Neural progenitor cell (in vitro differentiated cells): ENCODE measurements around the gene TCAF1. TPM values are rescaled to one million over a fixed set of nuclear protein-coding genes. Genes with fewer than 3 reads are reported as not detected.
"Not testable (repeated sequence)": the region's sequence is repeated elsewhere in the genome, so short reads cannot be mapped to it uniquely, and the experiment has no call there.

ENCODE experiments used
- DNase-seq: peaks from one replicate; pipeline ENCODE4 v3.0.0-alpha.2; 2016; ENCODE audit warnings: low spot score
- H2AFZ ChIP-seq: fragments of 200-600 bp; sonication (generic); replicated peaks from 2 replicates; pipeline ENCODE4 v1.6.1; 2016; ENCODE audit warnings: antibody characterized with exemption
- H3F3A ChIP-seq: fragments of 200-600 bp; sonication (generic); 2 replicates; pipeline ENCODE4 v1.6.1; 2016; ENCODE audit warnings: antibody characterized with exemption, low read depth
- H3K27ac ChIP-seq: fragments of 200-600 bp; sonication (generic); 2 replicates; pipeline ENCODE4 v1.5.1; 2016; ENCODE audit warnings: mild to moderate bottlenecking
- H3K27me3 ChIP-seq: fragments of 200-600 bp; sonication (generic); 2 replicates; pipeline ENCODE4 v1.6.1; 2016; ENCODE audit warnings: mild to moderate bottlenecking, moderate library complexity
- H3K36me3 ChIP-seq: fragments of 200-600 bp; sonication (generic); 2 replicates; pipeline ENCODE4 v1.5.1; 2016
- H3K4me1 ChIP-seq: fragments of 200-600 bp; sonication (generic); 2 replicates; pipeline ENCODE4 v1.6.1; 2016; ENCODE audit warnings: mixed run types
- H3K4me2 ChIP-seq: fragments of 200-600 bp; sonication (generic); 2 replicates; pipeline ENCODE4 v1.6.1; 2016
- H3K4me3 ChIP-seq: fragments of 200-600 bp; sonication (generic); 2 replicates; pipeline ENCODE4 v1.5.1; 2016
- H3K79me2 ChIP-seq: fragments of 200-600 bp; sonication (generic); 2 replicates; pipeline ENCODE4 v1.6.1; 2016; ENCODE audit warnings: low read depth
- H3K9ac ChIP-seq: fragments of 200-600 bp; sonication (generic); 2 replicates; pipeline ENCODE4 v1.6.1; 2016
- H3K9me3 ChIP-seq: fragments of 200-600 bp; sonication (generic); 2 replicates; pipeline ENCODE4 v1.5.1; 2016; ENCODE audit warnings: low read depth
- H4K20me1 ChIP-seq: fragments of 200-600 bp; sonication (generic); 2 replicates; pipeline ENCODE4 v1.6.1; 2016; ENCODE audit warnings: low read depth
- H3K27ac Mint-ChIP-seq: 3 replicates; pipeline ENCODE4 v1.8.0; 2021; ENCODE audit warnings: mixed read lengths
- H3K27me3 Mint-ChIP-seq: 2 replicates; pipeline ENCODE4 v1.8.0; 2022; ENCODE audit warnings: low read depth, mild to moderate bottlenecking, inconsistent platforms, moderate library complexity, mixed read lengths; ENCODE audit not compliant: insufficient read depth
- H3K36me3 Mint-ChIP-seq: 3 replicates; pipeline ENCODE4 v1.8.0; 2021; ENCODE audit warnings: mixed read lengths
- H3K4me1 Mint-ChIP-seq: 3 replicates; pipeline ENCODE4 v1.8.0; 2021; ENCODE audit warnings: mixed read lengths
- H3K4me3 Mint-ChIP-seq: 3 replicates; pipeline ENCODE4 v1.8.0; 2021; ENCODE audit warnings: mild to moderate bottlenecking, moderate library complexity, mixed read lengths
- H3K9me3 Mint-ChIP-seq: 3 replicates; pipeline ENCODE4 v1.8.0; 2020; ENCODE audit warnings: mixed read lengths
- CTCF ChIP-seq: fragments of 200-600 bp; sonication (generic); IDR thresholded peaks from 2 replicates; pipeline ENCODE4 v1.5.1; 2017; ENCODE audit warnings: antibody characterized with exemption, mild to moderate bottlenecking
- EZH2 ChIP-seq: fragments of 200-600 bp; sonication (generic); IDR thresholded peaks from 2 replicates; pipeline ENCODE4 v1.6.1; 2017; ENCODE audit warnings: antibody characterized with exemption, mild to moderate bottlenecking, moderate library complexity
- EZH2phosphoT487 ChIP-seq: fragments of 200-600 bp; sonication (generic); IDR thresholded peaks from 2 replicates; pipeline ENCODE4 v1.6.1; 2017; ENCODE audit warnings: antibody characterized with exemption
- total RNA-seq: library from RNA; depleted of rRNA; stranded (reverse); fragments of >200 nt; gene quantifications from 2 replicates; pipeline ENCODE4 v1.2.3, GENCODE V29; 2015; ENCODE audit warnings: low replicate concordance

The TCAF1 gene
- total RNA-seq, 1 donor from 2014 or later, result 71.0 TPM

DNA sequence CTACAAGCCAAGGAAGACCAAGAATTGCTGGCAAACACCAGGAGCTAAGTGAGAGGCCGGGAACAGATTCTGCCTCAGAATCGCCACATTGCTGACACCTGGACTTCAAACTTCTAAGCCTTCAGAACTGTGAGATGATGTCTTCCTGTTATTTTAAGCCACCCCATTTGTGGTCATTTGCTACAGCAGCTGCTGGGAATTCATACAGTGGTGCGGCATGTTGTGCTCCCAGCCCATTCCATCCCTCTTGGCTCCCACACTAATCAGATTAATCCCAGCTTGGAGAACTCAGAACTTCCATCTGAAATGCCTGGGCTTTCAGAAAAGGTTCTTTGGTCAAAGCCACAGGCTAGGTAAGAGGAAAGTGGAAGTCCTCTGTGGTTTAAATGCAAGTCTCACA lies 24.9 kb downstream of the TCAF1 start:
- Histone ChIP-seq H3K79me2 (peaks cover 41% of the 10 kb centered on the region), H3K9me3 (no peaks in the 10 kb centered on the region), H3K36me3 (no peaks in the 10 kb centered on the region), H3F3A (peaks cover 6% of the 10 kb centered on the region), H3K4me1 (peaks cover 9% of the 10 kb centered on the region), H3K4me2 (no peak overlapping the region), H4K20me1 (peaks cover 44% of the 10 kb centered on the region), H3K27me3 (no peaks in the 10 kb centered on the region), H2AFZ (no peak overlapping the region), H3K27ac (no peak overlapping the region), H3K9ac (no peak overlapping the region), H3K4me3 (no peak overlapping the region)
- Mint-ChIP-seq H3K4me1 (peaks cover 11% of the 10 kb centered on the region), H3K27me3 (no peaks in the 10 kb centered on the region), H3K9me3 (no peaks in the 10 kb centered on the region), H3K4me3 (no peak overlapping the region), H3K36me3 (peaks cover 31% of the 10 kb centered on the region), H3K27ac (no peak overlapping the region)
- TF ChIP-seq EZH2phosphoT487, result no peak
- no peak for TF ChIP-seq CTCF
- TF ChIP-seq EZH2, result no peak
- DNase-seq, result no peak

- Histone ChIP-seq H3K27me3 (no peaks in the 10 kb centered on the region), H3K4me3 (no peak overlapping the region), H3K4me2 (no peak overlapping the region), H3K4me1 (peaks cover 2% of the 10 kb centered on the region), H3K36me3 (no peaks in the 10 kb centered on the region), H3F3A (no peaks in the 10 kb centered on the region), H3K27ac (no peak overlapping the region), H3K79me2 (peaks cover 36% of the 10 kb centered on the region), H2AFZ (no peak overlapping the region), H3K9ac (no peak overlapping the region), H4K20me1 (peaks cover 35% of the 10 kb centered on the region), H3K9me3 (no peaks in the 10 kb centered on the region)
- Mint-ChIP-seq H3K27me3 (no peaks in the 10 kb centered on the region), H3K9me3 (no peaks in the 10 kb centered on the region), H3K4me3 (no peak overlapping the region), H3K36me3 (peaks cover 29% of the 10 kb centered on the region), H3K4me1 (peaks cover 3% of the 10 kb centered on the region), H3K27ac (no peak overlapping the region)
- DNase-seq, result no peak
- no peak for TF ChIP-seq CTCF
- no peak for TF ChIP-seq EZH2
These were observed 25.8 kb downstream of the TCAF1 start for GRCh38 chr7:143876218-143876617.

GRCh38 chr7:143873242-143873641 lies 28.7 kb downstream of the TCAF1 start:
- H3K36me3 ChIP-seq, H3K4me2 ChIP-seq, H2AFZ ChIP-seq, H3K9me3 Mint-ChIP-seq, H3K27ac ChIP-seq, H3K27me3 Mint-ChIP-seq, H4K20me1 ChIP-seq, H3K9me3 ChIP-seq, H3K27me3 ChIP-seq, DNase-seq, H3K4me3 Mint-ChIP-seq, H3K27ac Mint-ChIP-seq, H3K4me1 ChIP-seq, H3K79me2 ChIP-seq, H3F3A ChIP-seq, H3K9ac ChIP-seq, H3K4me3 ChIP-seq, H3K4me1 Mint-ChIP-seq: not testable (repeated sequence)
- H3K36me3 Mint-ChIP-seq, result peaks cover 24% of the 10 kb centered on the region

- H3K4me1 Mint-ChIP-seq, H3K27me3 ChIP-seq, H2AFZ ChIP-seq, H3F3A ChIP-seq, H3K79me2 ChIP-seq, H3K36me3 ChIP-seq, DNase-seq, H3K27me3 Mint-ChIP-seq, H3K9ac ChIP-seq, H3K27ac Mint-ChIP-seq, H4K20me1 ChIP-seq, H3K4me1 ChIP-seq, H3K4me3 ChIP-seq, H3K9me3 ChIP-seq, H3K9me3 Mint-ChIP-seq, H3K4me3 Mint-ChIP-seq, H3K27ac ChIP-seq, H3K4me2 ChIP-seq: not testable (repeated sequence)
- H3K36me3 Mint-ChIP-seq, result peaks cover 16% of the 10 kb centered on the region
These were observed 30.4 kb downstream of the TCAF1 start for GRCh38 chr7:143871534-143871933.

- H3K36me3 Mint-ChIP-seq, H2AFZ ChIP-seq, H3K4me1 Mint-ChIP-seq, H3K27ac Mint-ChIP-seq, H4K20me1 ChIP-seq, H3F3A ChIP-seq, H3K9me3 Mint-ChIP-seq, DNase-seq, H3K27ac ChIP-seq, H3K79me2 ChIP-seq, H3K4me3 Mint-ChIP-seq, H3K4me3 ChIP-seq, H3K4me1 ChIP-seq, H3K27me3 Mint-ChIP-seq, H3K9me3 ChIP-seq, H3K36me3 ChIP-seq, H3K9ac ChIP-seq, H3K4me2 ChIP-seq, H3K27me3 ChIP-seq: not testable (repeated sequence)
These were observed 44.0 kb downstream of the TCAF1 start for GRCh38 chr7:143857994-143858393.

DNA sequence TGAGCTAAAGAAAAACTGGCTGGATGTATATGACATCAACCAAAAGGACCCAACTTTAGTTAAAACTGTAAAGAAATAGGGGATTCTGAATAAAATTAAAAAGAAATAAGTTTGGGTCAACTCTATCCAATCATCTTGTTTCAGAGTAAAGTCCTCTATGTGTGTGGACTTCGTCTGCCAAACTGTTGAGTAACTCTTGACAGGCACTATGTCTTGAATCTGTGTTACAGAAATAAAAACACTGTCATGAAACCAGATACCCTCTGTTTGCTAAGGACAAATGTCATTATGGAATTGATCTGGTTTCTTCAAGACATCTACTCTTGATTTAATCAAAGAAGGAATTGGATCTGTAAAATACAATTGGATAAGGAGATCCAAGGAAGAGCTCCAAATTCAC lies 46.5 kb downstream of the TCAF1 start:
- not testable (repeated sequence) for DNase-seq, H3K4me3 ChIP-seq, H3K27ac ChIP-seq, H3K27me3 ChIP-seq, H3K4me1 Mint-ChIP-seq, H3K79me2 ChIP-seq, H3K4me3 Mint-ChIP-seq, H3K4me1 ChIP-seq, H3K27ac Mint-ChIP-seq, H3F3A ChIP-seq, H3K9me3 ChIP-seq, H3K4me2 ChIP-seq, H3K9ac ChIP-seq, H2AFZ ChIP-seq, H3K27me3 Mint-ChIP-seq, H3K36me3 ChIP-seq, H4K20me1 ChIP-seq, H3K9me3 Mint-ChIP-seq, H3K36me3 Mint-ChIP-seq
